ENCODE measurements around the gene KANTR.

GRCh38 chrX:53088136-53088974 is 5.6 kb upstream of the KANTR start:
- TF ChIP-seq CTCF (conservative IDR thresholded peaks at IDR 0.05; ENCODE audit: low read length) (no peak), EZH2phosphoT487 (IDR thresholded peaks at IDR 0.05; ENCODE audit: borderline replicate concordance, low read depth, low read length) (no peak)
